Measurements from ENCODE around the gene ZDHHC22. TPM values are rescaled to one million over a fixed set of nuclear protein-coding genes. Genes with fewer than 3 reads are reported as not detected.

ZDHHC22 gene
- total and polyA plus RNA-seq, 2 experiments from 2014 or later: 17.6 to 32.1 TPM

DNA sequence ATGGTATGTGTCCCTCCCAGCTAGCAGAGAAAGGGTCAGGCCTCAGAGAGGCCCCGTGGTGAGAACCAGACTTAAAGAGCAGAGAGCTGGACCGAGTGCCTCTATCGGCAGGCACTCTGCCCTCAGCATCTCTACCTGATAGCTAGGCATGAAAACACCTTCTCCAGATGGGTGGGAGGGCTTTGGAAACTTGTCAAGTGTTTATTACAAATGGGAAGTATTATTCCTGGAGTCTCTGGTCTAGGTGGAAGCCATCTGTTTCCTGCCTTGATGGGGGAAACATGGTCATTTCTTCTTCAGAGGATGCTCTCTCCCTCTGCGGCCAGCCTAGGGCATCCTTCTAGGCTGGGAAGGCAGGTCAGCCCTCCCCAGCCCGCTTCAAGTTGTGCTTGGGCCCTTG, 42.3 kb upstream of the ZDHHC22 start (continued):
- TF ChIP-seq, protein P1, sequence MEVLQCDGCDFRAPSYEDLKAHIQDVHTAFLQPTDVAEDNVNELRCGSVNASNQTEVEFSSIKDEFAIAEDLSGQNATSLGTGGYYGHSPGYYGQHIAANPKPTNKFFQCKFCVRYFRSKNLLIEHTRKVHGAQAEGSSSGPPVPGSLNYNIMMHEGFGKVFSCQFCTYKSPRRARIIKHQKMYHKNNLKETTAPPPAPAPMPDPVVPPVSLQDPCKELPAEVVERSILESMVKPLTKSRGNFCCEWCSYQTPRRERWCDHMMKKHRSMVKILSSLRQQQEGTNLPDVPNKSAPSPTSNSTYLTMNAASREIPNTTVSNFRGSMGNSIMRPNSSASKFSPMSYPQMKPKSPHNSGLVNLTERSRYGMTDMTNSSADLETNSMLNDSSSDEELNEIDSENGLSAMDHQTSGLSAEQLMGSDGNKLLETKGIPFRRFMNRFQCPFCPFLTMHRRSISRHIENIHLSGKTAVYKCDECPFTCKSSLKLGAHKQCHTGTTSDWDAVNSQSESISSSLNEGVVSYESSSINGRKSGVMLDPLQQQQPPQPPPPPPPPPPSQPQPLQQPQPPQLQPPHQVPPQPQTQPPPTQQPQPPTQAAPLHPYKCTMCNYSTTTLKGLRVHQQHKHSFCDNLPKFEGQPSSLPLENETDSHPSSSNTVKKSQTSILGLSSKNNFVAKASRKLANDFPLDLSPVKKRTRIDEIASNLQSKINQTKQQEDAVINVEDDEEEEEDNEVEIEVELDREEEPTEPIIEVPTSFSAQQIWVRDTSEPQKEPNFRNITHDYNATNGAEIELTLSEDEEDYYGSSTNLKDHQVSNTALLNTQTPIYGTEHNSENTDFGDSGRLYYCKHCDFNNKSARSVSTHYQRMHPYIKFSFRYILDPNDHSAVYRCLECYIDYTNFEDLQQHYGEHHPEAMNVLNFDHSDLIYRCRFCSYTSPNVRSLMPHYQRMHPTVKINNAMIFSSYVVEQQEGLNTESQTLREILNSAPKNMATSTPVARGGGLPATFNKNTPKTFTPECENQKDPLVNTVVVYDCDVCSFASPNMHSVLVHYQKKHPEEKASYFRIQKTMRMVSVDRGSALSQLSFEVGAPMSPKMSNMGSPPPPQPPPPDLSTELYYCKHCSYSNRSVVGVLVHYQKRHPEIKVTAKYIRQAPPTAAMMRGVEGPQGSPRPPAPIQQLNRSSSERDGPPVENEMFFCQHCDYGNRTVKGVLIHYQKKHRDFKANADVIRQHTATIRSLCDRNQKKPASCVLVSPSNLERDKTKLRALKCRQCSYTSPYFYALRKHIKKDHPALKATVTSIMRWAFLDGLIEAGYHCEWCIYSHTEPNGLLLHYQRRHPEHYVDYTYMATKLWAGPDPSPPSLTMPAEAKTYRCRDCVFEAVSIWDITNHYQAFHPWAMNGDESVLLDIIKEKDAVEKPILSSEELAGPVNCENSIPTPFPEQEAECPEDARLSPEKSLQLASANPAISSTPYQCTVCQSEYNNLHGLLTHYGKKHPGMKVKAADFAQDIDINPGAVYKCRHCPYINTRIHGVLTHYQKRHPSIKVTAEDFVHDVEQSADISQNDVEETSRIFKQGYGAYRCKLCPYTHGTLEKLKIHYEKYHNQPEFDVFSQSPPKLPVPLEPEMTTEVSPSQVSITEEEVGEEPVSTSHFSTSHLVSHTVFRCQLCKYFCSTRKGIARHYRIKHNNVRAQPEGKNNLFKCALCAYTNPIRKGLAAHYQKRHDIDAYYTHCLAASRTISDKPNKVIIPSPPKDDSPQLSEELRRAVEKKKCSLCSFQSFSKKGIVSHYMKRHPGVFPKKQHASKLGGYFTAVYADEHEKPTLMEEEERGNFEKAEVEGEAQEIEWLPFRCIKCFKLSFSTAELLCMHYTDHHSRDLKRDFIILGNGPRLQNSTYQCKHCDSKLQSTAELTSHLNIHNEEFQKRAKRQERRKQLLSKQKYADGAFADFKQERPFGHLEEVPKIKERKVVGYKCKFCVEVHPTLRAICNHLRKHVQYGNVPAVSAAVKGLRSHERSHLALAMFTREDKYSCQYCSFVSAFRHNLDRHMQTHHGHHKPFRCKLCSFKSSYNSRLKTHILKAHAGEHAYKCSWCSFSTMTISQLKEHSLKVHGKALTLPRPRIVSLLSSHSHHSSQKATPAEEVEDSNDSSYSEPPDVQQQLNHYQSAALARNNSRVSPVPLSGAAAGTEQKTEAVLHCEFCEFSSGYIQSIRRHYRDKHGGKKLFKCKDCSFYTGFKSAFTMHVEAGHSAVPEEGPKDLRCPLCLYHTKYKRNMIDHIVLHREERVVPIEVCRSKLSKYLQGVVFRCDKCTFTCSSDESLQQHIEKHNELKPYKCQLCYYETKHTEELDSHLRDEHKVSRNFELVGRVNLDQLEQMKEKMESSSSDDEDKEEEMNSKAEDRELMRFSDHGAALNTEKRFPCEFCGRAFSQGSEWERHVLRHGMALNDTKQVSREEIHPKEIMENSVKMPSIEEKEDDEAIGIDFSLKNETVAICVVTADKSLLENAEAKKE (CRISPR knock-in tag; IDR thresholded peaks at IDR 0.05): no peak
- TF ChIP-seq, protein P2, sequence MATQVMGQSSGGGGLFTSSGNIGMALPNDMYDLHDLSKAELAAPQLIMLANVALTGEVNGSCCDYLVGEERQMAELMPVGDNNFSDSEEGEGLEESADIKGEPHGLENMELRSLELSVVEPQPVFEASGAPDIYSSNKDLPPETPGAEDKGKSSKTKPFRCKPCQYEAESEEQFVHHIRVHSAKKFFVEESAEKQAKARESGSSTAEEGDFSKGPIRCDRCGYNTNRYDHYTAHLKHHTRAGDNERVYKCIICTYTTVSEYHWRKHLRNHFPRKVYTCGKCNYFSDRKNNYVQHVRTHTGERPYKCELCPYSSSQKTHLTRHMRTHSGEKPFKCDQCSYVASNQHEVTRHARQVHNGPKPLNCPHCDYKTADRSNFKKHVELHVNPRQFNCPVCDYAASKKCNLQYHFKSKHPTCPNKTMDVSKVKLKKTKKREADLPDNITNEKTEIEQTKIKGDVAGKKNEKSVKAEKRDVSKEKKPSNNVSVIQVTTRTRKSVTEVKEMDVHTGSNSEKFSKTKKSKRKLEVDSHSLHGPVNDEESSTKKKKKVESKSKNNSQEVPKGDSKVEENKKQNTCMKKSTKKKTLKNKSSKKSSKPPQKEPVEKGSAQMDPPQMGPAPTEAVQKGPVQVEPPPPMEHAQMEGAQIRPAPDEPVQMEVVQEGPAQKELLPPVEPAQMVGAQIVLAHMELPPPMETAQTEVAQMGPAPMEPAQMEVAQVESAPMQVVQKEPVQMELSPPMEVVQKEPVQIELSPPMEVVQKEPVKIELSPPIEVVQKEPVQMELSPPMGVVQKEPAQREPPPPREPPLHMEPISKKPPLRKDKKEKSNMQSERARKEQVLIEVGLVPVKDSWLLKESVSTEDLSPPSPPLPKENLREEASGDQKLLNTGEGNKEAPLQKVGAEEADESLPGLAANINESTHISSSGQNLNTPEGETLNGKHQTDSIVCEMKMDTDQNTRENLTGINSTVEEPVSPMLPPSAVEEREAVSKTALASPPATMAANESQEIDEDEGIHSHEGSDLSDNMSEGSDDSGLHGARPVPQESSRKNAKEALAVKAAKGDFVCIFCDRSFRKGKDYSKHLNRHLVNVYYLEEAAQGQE (IDR thresholded peaks at IDR 0.05; ENCODE audit: unreplicated experiment): no peak
- TF ChIP-seq EZH2phosphoT487 (IDR thresholded peaks at IDR 0.05; ENCODE audit: unreplicated experiment) (no peak), ZNF331 (CRISPR knock-in tag; IDR thresholded peaks at IDR 0.05; ENCODE audit: low read depth) (no peak), STAT1 (IDR thresholded peaks at IDR 0.05; ENCODE audit: unreplicated experiment) (no peak), CREB1 (CRISPR knock-in tag; IDR thresholded peaks at IDR 0.05; ENCODE audit: low read depth) (no peak)
- TF ChIP-seq, protein P3, sequence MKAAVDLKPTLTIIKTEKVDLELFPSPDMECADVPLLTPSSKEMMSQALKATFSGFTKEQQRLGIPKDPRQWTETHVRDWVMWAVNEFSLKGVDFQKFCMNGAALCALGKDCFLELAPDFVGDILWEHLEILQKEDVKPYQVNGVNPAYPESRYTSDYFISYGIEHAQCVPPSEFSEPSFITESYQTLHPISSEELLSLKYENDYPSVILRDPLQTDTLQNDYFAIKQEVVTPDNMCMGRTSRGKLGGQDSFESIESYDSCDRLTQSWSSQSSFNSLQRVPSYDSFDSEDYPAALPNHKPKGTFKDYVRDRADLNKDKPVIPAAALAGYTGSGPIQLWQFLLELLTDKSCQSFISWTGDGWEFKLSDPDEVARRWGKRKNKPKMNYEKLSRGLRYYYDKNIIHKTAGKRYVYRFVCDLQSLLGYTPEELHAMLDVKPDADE (IDR thresholded peaks at IDR 0.05): no peak
- TF ChIP-seq, protein P4, sequence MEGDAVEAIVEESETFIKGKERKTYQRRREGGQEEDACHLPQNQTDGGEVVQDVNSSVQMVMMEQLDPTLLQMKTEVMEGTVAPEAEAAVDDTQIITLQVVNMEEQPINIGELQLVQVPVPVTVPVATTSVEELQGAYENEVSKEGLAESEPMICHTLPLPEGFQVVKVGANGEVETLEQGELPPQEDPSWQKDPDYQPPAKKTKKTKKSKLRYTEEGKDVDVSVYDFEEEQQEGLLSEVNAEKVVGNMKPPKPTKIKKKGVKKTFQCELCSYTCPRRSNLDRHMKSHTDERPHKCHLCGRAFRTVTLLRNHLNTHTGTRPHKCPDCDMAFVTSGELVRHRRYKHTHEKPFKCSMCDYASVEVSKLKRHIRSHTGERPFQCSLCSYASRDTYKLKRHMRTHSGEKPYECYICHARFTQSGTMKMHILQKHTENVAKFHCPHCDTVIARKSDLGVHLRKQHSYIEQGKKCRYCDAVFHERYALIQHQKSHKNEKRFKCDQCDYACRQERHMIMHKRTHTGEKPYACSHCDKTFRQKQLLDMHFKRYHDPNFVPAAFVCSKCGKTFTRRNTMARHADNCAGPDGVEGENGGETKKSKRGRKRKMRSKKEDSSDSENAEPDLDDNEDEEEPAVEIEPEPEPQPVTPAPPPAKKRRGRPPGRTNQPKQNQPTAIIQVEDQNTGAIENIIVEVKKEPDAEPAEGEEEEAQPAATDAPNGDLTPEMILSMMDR (conservative IDR thresholded peaks at IDR 0.05; ENCODE audit: low read depth in 2 of 2): no peak
